GF-D8 (cell line): ENCODE results near the gene KERA.

Source experiments
- DNase-seq: peaks from one replicate; lab custom pipeline; 2025; lab: John Stamatoyannopoulos, UW

Gene KERA

GRCh38 chr12:91073426-91073825 lies 15.6 kb upstream of the KERA start:
- no peak for DNase-seq

DNA sequence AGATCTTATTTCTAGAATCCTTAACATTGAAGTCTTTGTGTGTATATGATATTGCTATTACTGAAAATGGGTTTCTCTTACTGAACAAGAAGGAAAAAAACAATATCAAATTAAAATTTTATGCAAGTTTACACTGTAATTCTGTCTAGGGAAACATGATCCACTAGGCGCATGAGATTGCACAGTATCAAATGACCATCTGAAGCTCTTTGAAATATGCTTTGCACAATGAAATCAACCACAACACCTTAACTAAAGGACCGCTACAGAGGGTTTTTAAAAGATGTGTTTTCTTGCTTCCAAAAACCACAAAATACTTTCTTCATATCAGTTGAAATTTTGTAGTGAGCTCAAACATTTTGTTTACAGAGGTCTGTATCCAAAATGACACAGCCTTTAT lies 15.1 kb upstream of the KERA start:
- no peak for DNase-seq

DNA sequence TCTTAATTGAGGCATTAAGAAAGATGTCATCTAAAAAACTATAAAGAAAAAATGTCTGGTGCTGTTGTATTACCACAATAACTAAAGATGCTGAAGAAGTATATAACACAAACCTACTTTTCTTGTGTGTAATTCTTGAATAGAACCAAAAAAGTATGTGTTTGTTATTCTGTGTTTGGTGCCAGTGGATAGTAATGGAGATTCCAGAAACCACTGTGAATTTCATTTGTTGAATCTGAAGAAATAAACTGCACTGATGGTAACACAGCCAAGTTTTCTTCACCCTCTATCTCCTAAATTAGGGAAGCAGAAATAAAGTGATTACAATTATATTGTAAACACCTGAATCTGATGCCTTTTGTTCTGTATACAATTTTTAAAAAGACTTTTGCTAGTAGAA lies 13.1 kb upstream of the KERA start:
- DNase-seq = no peak

GRCh38 chr12:91065396-91065795 lies 7.6 kb upstream of the KERA start:
- no peak for DNase-seq

DNA sequence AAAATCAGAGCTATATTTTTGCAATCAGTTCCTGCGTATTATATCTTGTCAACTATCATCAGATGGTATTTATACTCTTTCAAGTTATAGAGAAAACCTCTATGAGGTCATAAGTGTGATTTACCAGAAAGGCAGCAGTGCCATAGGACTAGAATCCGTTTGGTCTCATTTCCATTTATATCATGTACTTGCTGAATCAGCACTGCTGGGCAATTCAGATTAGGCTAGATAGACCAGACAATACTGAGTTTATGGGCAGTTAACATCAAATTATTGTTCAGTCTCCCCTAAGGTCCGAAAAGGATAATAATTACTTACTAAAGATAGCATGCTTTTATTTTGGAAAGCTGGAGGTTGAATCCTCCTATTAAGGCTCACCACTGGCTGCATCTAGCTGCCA lies 6.8 kb upstream of the KERA start:
- no peak for DNase-seq

DNA sequence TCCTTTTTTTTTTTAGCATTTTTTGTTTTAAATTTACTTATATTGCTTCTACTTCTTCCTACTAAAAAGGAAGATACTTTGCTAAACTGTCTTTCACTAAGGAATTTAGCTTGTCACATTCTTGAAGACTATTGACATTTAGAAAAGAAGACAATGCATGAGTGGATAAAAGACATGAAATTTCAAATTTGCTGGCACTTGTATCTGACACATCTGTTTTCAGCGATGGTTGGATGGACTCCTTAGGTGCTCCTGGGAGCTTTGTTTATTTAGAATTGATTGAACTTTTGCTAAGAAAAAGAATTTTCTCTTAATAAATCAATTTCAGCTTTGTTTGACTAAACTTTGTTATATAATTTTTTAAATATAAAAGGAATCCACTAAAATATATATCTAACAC lies 3.3 kb upstream of the KERA start:
- DNase-seq = no peak

DNA sequence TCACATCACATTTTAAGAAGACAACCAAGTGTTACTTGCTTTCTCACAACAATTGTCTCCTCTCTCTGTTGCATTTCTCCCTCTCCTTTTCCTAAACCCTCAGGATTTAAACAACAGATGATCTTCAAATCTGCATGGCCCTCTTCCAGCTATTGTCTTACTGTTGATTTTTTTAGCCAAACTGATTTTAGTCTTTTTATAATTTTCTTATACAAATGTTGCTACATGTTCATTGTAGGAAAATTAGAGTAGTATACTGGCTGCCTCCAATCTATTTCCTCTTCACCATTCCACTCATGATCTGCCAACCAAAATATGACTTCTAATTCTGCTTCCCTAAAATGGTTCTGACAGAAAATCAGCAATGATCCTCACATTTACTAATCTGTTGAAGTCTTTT lies 1.4 kb upstream of the KERA start:
- DNase-seq = no peak

- DNase-seq = no peak
Measured at GRCh38 chr12:91058786-91059185, 962 bp upstream of the KERA start.

- DNase-seq = no peak
Measured at GRCh38 chr12:91056488-91056887, 1.3 kb downstream of the KERA start.

DNA sequence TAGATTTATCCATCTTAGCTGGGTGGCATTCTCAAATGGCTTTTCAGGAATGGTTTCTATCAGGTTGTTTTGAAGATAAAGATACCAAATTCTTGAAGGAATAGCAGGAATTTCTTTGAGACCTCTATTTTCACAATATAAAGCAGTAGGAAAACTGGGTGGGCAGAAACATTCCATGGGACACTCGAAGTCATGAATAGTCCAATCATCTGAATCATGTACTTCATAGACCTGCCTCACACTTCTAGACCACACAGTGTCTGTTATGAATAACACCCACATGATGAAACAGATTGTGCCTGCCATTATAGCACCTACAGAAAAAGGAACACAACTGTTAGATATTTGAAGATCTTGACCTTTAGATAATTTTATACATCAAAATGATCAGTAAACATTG lies 1.8 kb downstream of the KERA start:
- no peak for DNase-seq

- no peak for DNase-seq
Measured at GRCh38 chr12:91053951-91054715, 3.7 kb downstream of the KERA start.

GRCh38 chr12:91052026-91052425 lies 5.8 kb downstream of the KERA start:
- no peak for DNase-seq

- DNase-seq = no peak
Measured at GRCh38 chr12:91044586-91044985, 13.2 kb downstream of the KERA start.

DNA sequence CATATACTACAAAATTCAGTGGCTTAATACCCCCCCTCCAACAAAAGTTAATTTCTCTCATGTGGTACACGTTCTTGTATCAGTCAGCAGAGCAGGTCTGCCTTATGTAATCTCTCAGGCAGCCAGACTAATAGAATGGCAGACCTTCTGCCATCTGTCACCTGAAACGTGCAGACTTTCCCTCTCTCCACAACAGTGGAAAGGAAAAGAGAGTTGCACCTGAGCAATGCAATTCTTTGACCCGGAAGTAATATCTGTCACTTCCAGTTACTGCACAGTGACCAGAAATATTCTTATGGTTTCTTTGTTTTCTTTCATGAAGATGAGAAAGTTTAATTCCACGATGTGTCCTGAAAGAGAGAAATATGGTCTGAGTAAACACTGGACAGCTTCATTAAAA lies 14.4 kb downstream of the KERA start:
- no peak for DNase-seq

GRCh38 chr12:91040096-91040755 lies 17.6 kb downstream of the KERA start:
- no peak for DNase-seq

DNA sequence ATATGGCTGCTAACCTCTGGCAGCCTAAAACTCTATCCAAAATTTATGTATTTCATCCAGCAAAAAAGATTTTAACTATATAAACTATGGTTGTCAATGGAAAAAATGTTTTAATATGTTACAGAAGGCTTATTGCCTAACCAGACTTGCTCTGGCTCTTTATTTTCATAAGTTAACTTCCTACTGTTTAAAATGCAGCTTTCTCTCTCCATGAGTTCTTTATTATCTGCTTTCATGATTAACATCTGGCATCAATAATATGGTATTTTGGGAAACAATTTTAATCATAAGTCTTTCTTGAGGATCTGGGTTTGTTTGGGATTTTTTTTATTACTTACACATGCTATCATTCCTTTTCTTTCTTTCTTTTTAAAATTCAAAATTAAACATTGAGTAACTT lies 20.5 kb downstream of the KERA start:
- no peak for DNase-seq

DNA sequence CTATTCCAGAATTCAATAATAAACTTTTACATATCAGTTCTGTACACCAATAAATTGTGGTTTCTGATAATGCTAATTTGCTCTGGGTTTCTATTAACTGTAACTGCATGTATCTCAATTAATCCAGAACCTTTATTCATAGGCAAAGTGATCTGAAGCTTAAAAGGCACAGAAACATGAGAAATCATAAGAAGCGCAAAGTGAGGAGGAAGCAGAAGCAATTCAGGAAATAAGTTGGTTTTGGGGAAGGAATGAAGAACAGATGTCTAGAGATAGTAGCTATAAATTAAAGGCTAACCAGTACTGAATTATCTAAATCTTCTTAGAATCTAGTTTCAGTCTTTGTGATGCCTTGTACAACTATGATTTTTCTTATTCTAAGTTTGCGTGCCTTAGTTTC lies 24.6 kb downstream of the KERA start:
- DNase-seq = peak; percentile 38

DNA sequence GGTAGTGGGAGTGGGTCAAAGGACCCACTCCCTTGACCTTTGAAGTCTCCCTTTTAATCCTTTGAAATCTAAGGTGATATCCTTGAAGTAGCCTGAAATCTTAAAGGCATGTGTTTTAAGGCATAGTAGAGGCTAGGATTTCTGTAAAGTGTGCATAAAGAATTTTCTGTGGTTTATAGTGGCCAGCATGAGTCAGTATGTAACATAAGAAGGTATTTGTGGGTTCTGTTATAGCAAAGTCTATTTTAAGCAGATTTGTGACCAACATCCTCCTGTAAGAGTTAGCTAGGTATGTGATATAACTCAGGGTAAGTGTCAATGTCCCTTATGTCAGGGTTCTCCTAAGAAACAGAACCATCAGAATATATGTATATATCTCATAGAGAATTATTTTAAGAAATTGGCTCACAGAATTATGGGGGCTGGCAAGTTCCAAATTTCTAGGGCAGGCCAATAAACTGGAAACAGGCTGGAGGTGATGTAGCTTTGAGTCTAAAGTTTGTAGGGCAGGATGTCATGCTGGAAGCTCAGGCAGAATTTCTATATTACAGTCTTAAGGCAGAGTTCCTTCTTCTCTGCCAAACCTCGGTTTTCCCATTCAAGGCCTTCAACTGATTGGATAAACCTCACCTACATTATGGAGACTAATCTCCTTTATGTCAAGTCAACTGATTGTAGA lies 34.4 kb downstream of the KERA start:
- DNase-seq = no peak

GRCh38 chr12:91021076-91021475 lies 36.7 kb downstream of the KERA start:
- DNase-seq = no peak

GRCh38 chr12:91019455-91019854 lies 38.4 kb downstream of the KERA start:
- DNase-seq = no peak

- no peak for DNase-seq
Measured at GRCh38 chr12:91017511-91018263, 40.1 kb downstream of the KERA start.

GRCh38 chr12:91017043-91017442 lies 40.8 kb downstream of the KERA start:
- no peak for DNase-seq
